ENCODE data around the gene DNAH8.

The DNAH8 gene

DNA sequence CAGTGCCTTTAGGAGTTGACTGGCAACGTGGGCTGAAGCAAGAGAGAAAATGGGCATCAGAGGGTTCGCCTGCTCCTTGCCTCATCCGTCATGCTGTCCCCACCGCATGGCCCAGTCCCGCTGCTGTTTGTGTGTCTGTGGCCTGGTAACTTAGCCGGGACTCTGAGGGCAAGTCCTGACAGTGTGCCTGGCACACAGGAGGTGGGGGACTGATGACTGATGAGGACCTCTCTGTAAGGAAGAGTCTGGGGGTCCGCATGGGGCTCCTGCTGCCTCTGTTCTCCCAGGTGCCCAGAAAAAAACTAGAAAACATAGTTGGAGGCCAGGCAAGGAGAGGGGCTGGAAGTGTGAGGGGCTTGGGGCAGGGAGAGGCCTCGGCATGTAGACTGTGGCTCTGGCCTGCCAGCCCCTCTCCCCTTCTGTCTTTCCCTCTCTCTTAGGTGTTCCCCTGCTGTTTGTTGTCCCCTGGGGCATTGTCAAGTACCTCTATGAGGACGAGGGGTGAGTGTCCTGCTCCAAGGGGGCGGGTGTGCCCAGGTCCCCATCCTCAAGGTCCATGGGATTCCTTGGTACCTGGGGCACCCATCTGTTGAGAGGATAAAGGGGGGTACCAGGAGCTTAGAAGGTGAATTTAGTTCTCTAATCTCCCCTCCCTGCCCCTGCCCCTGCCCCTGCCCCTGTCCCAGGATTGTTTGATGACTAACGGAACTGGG lies 362.9 kb downstream of the DNAH8 start:
- no peak for DNase-seq

DNA sequence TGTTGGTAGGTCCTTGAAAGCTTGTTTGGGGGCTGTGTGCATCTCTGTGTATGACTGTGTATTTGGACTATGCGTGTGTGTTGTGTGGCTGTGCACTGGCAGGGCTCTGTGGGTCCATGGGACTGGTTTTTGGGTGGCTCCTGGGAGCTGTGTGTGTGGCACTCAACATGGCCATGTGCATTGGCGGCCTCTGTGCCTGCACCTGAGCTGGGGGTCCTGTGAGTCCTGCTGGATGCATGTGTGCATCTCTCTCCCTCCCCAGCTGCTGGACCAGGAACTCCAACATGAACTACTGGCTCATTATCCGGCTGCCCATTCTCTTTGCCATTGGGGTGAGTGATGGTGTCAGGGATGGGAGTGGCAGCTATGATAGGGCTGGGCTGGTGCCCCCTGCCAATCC lies 363.6 kb downstream of the DNAH8 start:
- no peak for DNase-seq

- DNase-seq: no peak
These were observed 364.4 kb downstream of the DNAH8 start for GRCh38 chr6:39079197-39080125.

Measured in NCI-H82 (cell line).